Aortic smooth muscle cell (primary cell): ENCODE results near the gene SLC5A3. TPM values are rescaled to one million over a fixed set of nuclear protein-coding genes. Genes with fewer than 3 reads are reported as not detected.

Source experiments
- total RNA-seq: library from RNA; depleted of rRNA; stranded (reverse); fragments of >200 nt; gene quantifications from 2 replicates; pipeline ENCODE4 v1.2.3, GENCODE V29; 2014

Gene SLC5A3
- 15.1 and 34.2 TPM in 2 replicates for total RNA-seq

DNA sequence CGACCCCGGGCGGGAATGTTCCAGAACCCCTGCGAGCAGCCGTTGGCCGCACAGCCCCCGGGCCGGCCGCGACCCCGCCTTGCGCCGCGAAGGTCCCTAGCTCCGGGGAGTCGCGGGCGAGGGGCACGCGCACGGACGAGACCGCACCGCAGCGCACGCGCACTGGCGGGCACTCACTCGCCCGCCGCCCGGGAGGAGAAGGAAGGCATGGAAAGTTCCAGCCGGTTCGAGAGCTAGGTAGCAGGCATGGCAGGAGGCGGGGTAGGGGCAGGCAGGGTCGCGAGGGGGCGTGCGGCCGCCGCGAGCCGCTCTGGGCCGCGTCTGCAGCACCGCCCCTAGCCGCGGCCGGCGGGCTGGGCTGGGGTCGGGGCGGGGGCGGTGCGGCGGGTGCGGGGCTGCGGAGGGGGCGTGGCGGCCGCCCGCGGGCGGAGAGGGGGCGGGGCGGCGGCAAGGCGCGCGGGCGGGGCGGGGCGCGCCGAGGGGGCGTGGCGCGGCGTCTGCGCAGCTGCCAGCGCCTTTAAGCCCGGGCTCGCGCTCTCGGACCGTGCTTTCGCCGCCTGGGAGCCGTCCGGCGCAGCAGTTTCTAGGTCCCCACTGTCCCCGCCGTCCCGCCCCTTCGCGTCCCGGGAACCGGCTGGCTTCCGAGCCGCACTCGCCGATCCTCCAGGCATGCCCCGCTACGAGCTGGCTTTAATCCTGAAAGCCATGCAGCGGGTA, at the start of gene SLC5A3, which contains the start of gene MRPS6:
Gene SLC5A3 (plus strand): TSS at position 547 of the 717 bp plus-strand sequence. CDS start 21,621 bp downstream, outside the sequence.
Gene MRPS6 (plus strand): TSS at position 547 of the 717 bp plus-strand sequence. CDS start 123 bp downstream, at position 670.

Other genes with a start within 250 kb of the SLC5A3 start
- gene ATP5PO, start 157.8 kb upstream of the SLC5A3 start, total RNA-seq, result 184 and 197 TPM in 2 replicates
- 18.7 and 38.7 TPM in 2 replicates for gene MRPS6, start within 50 bp of the SLC5A3 start, total RNA-seq